Lower leg skin (tissue), 4 donors: ENCODE results near the gene DYNLT3. TPM values are rescaled to one million over a fixed set of nuclear protein-coding genes. Genes with fewer than 3 reads are reported as not detected.
A peak's percentile ranks its signal among the peaks of the same experiment; 100 is the strongest.

ENCODE experiments used
- DNase-seq, 2 donors: peaks; one replicate each; pipeline ENCODE4 v3.0.0-alpha.2; 2019; ENCODE audit warnings: low spot score in 2 of 2
- H3K4me3 ChIP-seq: fragments of 200-600 bp; sonication (generic); 2 replicates; pipeline ENCODE4 v1.5.1; 2017; ENCODE audit warnings: mild to moderate bottlenecking, low read depth; ENCODE audit not compliant: poor library complexity, severe bottlenecking
- CTCF ChIP-seq, 3 donors: fragments of 450-650 bp; IDR thresholded peaks; one replicate each; pipeline ENCODE4 v1.5.1; 2016; ENCODE audit warnings: antibody characterized with exemption in 3 of 3, mild to moderate bottlenecking in 3 of 3, moderate library complexity in 2 of 3
- POLR2A ChIP-seq, 2 donors: fragments of 450-650 bp; IDR thresholded peaks; one replicate each; pipeline ENCODE4 v1.6.1; 2016 to 2017; ENCODE audit warnings: antibody characterized with exemption in 2 of 2, mild to moderate bottlenecking in 1 of 2, moderate library complexity in 1 of 2
- WGBS, 2 donors: methylation state at CpG; one replicate each; pipeline ENCODE4 v1.1.5; 2018; 5-methylcytosine and 5-hydroxymethylcytosine counted together
- intact Hi-C: fragments of 100-400 bp; cut with DNase I; formaldehyde crosslinking; loops from one replicate; pipeline ENCODE4 v1.15.0; 2023; ENCODE audit warnings: low total_unique reads
- total RNA-seq, 4 donors: library from RNA; depleted of rRNA; stranded (reverse); fragments of >200 nt; gene quantifications; one replicate each; pipeline ENCODE4 v1.1.0, GENCODE V29; 2016

The DYNLT3 gene
- total RNA-seq, 4 donors from 2014 or later = 4.1 to 15.5 (median 8.6) TPM

GRCh38 chrX:37872303-37872655, 24.9 kb upstream of the DYNLT3 start:
- intact Hi-C loops = no loop called here
- no peak for DNase-seq
- TF ChIP-seq POLR2A (IDR thresholded peaks at IDR 0.05) = no peak
- no peak for TF ChIP-seq CTCF (IDR thresholded peaks at IDR 0.05)
- H3K4me3 ChIP-seq = no peak overlapping the region
- 45 to 60% methylated on average over 1 of the region's 1 CpG for WGBS, 2 donors

- no peak overlapping the region for H3K4me3 ChIP-seq
- TF ChIP-seq CTCF (IDR thresholded peaks at IDR 0.05) = no peak
- no peak for TF ChIP-seq POLR2A (IDR thresholded peaks at IDR 0.05)
- WGBS, 2 donors = 43 to 53% methylated on average over 4 of the region's 4 CpGs
- DNase-seq = peak in 1 of 2 donors; percentile 13
- intact Hi-C loops = no loop called here
These were observed 24.4 kb upstream of the DYNLT3 start for GRCh38 chrX:37871626-37872302.

- no peak overlapping the region for H3K4me3 ChIP-seq
- intact Hi-C loops = no loop called here
- WGBS, 2 donors = 85 to 95% methylated on average over 3 of the region's 3 CpGs
- TF ChIP-seq CTCF (IDR thresholded peaks at IDR 0.05) (no peak), POLR2A (IDR thresholded peaks at IDR 0.05) (no peak)
- DNase-seq = no peak
These were observed 20.3 kb upstream of the DYNLT3 start for GRCh38 chrX:37867536-37868153.

- TF ChIP-seq POLR2A (IDR thresholded peaks at IDR 0.05) = no peak
- TF ChIP-seq CTCF (IDR thresholded peaks at IDR 0.05) = no peak
These were observed 16.4 kb upstream of the DYNLT3 start for GRCh38 chrX:37863728-37864127.

GRCh38 chrX:37862851-37863250, 15.5 kb upstream of the DYNLT3 start:
- no peak for DNase-seq
- TF ChIP-seq CTCF (IDR thresholded peaks at IDR 0.05) = no peak
- TF ChIP-seq POLR2A (IDR thresholded peaks at IDR 0.05) = no peak
- no peak overlapping the region for H3K4me3 ChIP-seq
- intact Hi-C loops = no loop called here

More at GRCh38 chrX:37863728-37864127, 16.4 kb upstream of the DYNLT3 start:
- H3K4me3 ChIP-seq = no peak overlapping the region
- DNase-seq = no peak
- 71 to 94% methylated on average over 3 of the region's 3 CpGs for WGBS, 2 donors
- intact Hi-C loops = no loop called here
